Epithelial cell of proximal tubule (primary cell): ENCODE results near the gene GRM4. TPM values are rescaled to one million over a fixed set of nuclear protein-coding genes. Genes with fewer than 3 reads are reported as not detected.

ENCODE experiments used
- DNase-seq: peaks from one replicate; pipeline ENCODE4 v3.0.0-alpha.2; 2011; ENCODE audit warnings: low read depth
- H3K4me3 ChIP-seq: 2 replicates; pipeline ENCODE4 v1.5.1; 2011; ENCODE audit warnings: low read depth, mild to moderate bottlenecking, low read length
- total RNA-seq: library from RNA; depleted of rRNA; stranded (reverse); fragments of >200 nt; gene quantifications from 2 replicates; pipeline ENCODE4 v1.2.3, GENCODE V29; 2015
- TF ChIP-seq, protein P1 (sequence below): conservative IDR thresholded peaks from 2 replicates; pipeline ENCODE4 v1.5.1; 2012; ENCODE audit warnings: low read depth, mild to moderate bottlenecking, low read length

The GRM4 gene
- total RNA-seq, 1 donor from 2014 or later, result not detected

DNA sequence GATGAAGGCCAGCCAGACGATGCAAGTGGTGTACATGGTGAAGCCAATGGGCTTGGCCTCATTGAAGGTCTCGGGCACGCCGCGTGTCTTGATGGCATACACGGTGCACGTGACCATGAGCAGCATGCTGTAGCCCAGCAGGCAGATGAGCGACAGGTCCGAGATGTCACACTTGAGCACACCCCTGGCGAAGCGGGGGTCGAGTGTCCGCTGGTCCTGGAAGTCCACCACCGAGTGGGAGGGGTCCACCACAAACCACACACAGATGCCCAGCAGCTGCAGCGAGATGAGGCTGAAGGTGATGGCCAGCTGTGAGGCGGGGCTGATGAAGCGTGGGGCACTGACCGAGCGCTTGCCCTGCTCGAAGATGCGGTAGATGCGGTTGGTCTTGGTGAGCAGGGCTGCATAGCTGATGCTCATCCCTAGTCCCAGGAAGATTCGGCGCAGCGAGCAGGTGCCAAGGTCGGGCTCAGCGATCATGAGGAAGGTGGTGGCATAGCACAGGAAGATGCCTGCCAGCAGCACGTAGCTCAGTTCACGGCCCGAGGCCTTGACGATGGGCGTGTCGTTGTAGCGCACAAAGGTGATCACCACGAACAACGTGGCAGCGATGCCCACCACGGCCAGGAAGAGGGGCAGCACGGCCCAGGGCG lies 110.1 kb downstream of the GRM4 start:
- TF ChIP-seq, protein P1, sequence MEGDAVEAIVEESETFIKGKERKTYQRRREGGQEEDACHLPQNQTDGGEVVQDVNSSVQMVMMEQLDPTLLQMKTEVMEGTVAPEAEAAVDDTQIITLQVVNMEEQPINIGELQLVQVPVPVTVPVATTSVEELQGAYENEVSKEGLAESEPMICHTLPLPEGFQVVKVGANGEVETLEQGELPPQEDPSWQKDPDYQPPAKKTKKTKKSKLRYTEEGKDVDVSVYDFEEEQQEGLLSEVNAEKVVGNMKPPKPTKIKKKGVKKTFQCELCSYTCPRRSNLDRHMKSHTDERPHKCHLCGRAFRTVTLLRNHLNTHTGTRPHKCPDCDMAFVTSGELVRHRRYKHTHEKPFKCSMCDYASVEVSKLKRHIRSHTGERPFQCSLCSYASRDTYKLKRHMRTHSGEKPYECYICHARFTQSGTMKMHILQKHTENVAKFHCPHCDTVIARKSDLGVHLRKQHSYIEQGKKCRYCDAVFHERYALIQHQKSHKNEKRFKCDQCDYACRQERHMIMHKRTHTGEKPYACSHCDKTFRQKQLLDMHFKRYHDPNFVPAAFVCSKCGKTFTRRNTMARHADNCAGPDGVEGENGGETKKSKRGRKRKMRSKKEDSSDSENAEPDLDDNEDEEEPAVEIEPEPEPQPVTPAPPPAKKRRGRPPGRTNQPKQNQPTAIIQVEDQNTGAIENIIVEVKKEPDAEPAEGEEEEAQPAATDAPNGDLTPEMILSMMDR, result no peak
- DNase-seq, result no peak

DNA sequence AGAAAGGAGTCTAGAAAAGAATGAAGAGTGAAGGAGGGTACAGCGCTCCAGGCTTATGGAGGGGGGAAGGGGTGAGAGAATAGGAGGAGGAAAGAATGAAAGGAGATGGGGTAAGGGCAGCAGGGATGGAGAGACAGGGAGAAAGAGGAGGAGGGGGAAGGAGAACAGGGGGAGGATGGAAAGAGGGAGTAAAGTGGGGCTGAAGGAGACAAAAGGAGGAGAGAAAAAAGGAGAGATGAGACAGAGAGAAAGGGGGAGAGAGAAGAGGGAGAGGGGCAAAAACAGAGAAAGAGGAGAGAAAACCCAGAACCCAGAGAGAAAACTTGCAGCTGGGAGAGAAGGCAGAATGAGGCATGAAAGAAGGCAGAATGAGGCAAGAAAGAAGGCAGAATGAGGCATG lies 110.7 kb downstream of the GRM4 start:
- H3K4me3 ChIP-seq, result no peak overlapping the region
- TF ChIP-seq, protein P1, result no peak
- no peak for DNase-seq

More for the DNA sequence above, 110.1 kb downstream of the GRM4 start:
- no peak overlapping the region for H3K4me3 ChIP-seq

DNA sequence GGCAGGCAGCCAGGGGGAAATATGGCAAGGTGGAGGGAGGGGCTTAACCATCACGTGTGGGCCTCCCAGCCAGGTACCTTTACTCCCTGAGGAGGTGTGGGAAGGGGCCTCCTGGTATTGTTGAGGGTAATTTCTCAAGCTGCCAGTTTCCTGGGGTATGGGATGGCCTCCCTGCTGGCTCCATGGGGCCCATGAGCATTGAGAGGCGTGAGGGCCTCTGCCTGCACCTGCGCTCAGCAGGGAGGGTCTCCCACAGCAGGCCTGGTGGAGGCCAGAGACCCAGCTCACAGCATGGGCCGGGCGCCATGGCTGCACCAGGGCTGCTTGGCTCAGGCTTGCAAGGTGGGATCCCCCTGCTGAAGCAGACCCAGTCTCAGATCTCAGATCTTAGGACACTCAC lies 113.0 kb downstream of the GRM4 start:
- no peak for DNase-seq
- no peak overlapping the region for H3K4me3 ChIP-seq
- TF ChIP-seq, protein P1, result no peak

DNA sequence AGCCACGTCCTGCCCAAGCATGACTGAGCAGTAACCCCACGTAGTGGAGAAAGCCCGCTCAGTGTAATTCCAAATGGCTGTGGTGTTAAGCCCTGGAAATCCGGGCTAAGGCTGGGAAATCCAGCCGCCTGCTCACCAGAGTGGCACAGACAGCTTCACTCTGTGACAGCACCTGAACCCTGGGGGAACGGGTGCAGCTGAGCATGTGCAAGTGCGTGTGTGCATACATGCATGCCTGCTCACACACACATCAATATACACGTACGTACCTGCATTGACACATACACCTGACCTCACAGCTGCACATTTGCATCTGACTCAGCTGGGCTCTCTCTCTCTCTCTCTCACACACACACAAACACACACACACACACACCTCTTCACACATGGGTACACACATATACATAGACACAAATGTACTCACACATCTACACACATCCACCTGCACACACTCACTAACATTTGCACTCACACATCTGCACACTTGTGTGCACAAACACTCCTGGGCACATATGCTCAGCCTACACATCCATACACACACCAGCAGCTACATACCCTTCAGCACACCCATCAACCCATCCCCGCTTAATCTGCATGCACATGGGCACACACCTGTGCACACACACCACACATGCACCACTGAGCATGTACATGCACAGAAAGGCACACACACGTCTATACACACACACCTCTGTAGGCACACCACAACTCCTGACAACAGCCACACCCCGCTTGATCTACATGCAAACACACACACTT lies 114.1 kb downstream of the GRM4 start:
- no peak for DNase-seq
- TF ChIP-seq, protein P1, result no peak
- H3K4me3 ChIP-seq, result no peak overlapping the region

DNA sequence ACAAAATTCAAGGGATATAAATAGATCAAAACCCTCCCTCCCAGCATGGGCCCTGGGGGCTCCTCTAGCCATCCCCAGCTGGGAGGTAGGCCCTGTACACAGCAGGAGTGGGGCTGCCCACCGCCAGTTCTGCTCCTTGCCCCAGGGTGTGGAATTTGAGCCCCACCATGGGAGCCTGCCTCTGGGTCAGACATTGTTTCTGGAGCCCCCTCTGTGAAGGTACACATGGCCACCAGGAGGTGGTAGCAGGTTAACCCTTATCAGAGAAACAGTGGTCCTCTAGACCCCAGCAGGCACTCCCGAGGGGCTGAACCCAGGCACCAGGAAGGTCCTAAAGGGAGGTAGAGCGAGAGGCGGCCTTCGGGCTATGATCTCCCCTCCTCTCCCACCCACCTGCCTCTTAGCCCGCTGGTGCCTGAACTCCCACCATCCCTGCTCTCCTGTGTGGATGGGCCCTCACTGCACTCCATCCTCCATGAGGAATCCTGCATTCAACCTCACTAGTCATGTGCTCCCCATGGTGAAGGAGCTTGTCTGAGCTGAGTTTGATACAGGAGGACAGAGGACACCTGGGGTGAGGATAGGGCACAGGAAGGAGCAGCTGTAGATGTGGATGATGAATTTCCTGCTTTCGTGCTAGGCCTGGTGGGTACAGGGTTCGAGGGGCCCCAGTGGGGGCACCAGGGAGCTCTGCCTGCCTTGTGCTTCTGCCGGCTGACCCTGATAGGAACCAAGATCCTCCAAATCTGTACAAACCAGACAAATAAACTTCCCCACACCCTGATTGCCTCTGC lies 114.9 kb downstream of the GRM4 start:
- no peak for DNase-seq
- TF ChIP-seq, protein P1, result no peak
- H3K4me3 ChIP-seq, result no peak overlapping the region

DNA sequence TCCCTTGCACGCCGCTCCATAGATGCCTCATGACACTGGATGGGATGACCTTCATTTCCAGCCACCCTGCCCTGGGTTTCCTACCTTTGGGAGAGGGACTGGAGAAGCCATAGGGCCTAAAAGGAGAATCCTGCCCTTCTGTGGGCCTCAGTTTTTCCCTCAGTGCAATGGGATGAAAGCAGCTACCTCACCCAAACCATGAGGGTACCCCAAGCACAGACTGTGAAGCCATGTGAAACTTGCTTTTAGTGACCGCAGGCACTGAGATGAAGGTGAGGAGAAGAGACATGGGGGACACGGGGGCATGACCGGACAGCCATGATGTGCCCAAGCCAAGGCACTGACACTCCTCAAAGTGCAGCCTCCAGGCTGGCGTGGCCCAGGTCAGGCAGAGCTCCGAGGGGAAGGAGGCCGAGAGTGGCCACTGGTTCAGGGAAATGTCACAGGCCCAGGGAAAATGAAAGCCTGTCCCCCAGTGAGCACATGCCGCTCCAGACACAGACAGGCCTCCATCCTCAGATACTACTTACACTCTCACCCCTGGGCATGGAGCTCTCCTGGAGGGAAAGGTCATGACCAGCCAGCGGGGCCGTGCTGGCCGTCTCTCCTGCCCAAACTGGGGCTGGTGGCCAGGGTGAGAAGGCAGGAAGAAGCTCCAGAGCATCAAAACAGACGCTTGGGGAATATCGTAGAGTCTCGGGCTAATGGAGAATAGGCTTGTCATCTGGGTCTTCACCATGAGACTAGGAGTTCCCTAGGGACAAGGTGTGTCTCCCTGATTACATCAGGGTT lies 116.2 kb downstream of the GRM4 start:
- no peak overlapping the region for H3K4me3 ChIP-seq
- DNase-seq, result no peak
- TF ChIP-seq, protein P1, result no peak
